Measurements from ENCODE around the gene RGMB.
A peak's percentile ranks its signal among the peaks of the same experiment; 100 is the strongest.
"Not testable (repeated sequence)": the region's sequence is repeated elsewhere in the genome, so short reads cannot be mapped to it uniquely, and the experiment has no call there.

RGMB gene

GRCh38 chr5:98773464-98774191, at the start of gene RGMB:
Gene RGMB, plus strand, starts transcription at chr5:98773663. Its CDS starts 408 bp downstream, at chr5:98774071.
- DNase-seq (ENCODE audit: low read depth) = peak; percentile 77

- DNase-seq (ENCODE audit: low read depth) = no peak
Observed at GRCh38 chr5:98726258-98726657, 47.2 kb upstream of the RGMB start.

GRCh38 chr5:98727686-98728085, 45.8 kb upstream of the RGMB start:
- no peak for DNase-seq (ENCODE audit: low read depth)

- DNase-seq (ENCODE audit: low read depth) = no peak
Observed at GRCh38 chr5:98734646-98735045, 38.8 kb upstream of the RGMB start.

GRCh38 chr5:98735806-98736507, 37.5 kb upstream of the RGMB start:
- DNase-seq (ENCODE audit: low read depth) = no peak

GRCh38 chr5:98736753-98737152, 36.7 kb upstream of the RGMB start:
- DNase-seq (ENCODE audit: low read depth) = no peak

GRCh38 chr5:98737441-98737840, 36.0 kb upstream of the RGMB start:
- DNase-seq (ENCODE audit: low read depth) = not testable (repeated sequence)

- not testable (repeated sequence) for DNase-seq (ENCODE audit: low read depth)
Observed at GRCh38 chr5:98738481-98739149, 34.8 kb upstream of the RGMB start.

- DNase-seq (ENCODE audit: low read depth) = no peak
Observed at GRCh38 chr5:98741926-98742325, 31.5 kb upstream of the RGMB start.

- DNase-seq (ENCODE audit: low read depth) = no peak
Observed at GRCh38 chr5:98742396-98743073, 30.9 kb upstream of the RGMB start.

GRCh38 chr5:98748259-98748658, 25.2 kb upstream of the RGMB start:
- DNase-seq (ENCODE audit: low read depth) = not testable (repeated sequence)

GRCh38 chr5:98749046-98749445, 24.4 kb upstream of the RGMB start:
- no peak for DNase-seq (ENCODE audit: low read depth)

GRCh38 chr5:98750693-98751092, 22.8 kb upstream of the RGMB start:
- no peak for DNase-seq (ENCODE audit: low read depth)

GRCh38 chr5:98752331-98752730, 21.1 kb upstream of the RGMB start:
- DNase-seq (ENCODE audit: low read depth) = not testable (repeated sequence)

GRCh38 chr5:98752801-98753200, 20.7 kb upstream of the RGMB start:
- DNase-seq (ENCODE audit: low read depth) = not testable (repeated sequence)

- DNase-seq (ENCODE audit: low read depth) = no peak
Observed at GRCh38 chr5:98753507-98753906, 20.0 kb upstream of the RGMB start.

GRCh38 chr5:98755406-98755805, 18.1 kb upstream of the RGMB start:
- DNase-seq (ENCODE audit: low read depth) = no peak

GRCh38 chr5:98757978-98758377, 15.5 kb upstream of the RGMB start:
- DNase-seq (ENCODE audit: low read depth) = no peak

- DNase-seq (ENCODE audit: low read depth) = no peak
Observed at GRCh38 chr5:98763001-98763630, 10.3 kb upstream of the RGMB start.

GRCh38 chr5:98765815-98766214, 7.6 kb upstream of the RGMB start:
- no peak for DNase-seq (ENCODE audit: low read depth)

GRCh38 chr5:98767581-98767980, 5.9 kb upstream of the RGMB start:
- no peak for DNase-seq (ENCODE audit: low read depth)
